GM20000 (cell line): ENCODE measurements around the gene ESD.
A peak's percentile ranks its signal among the peaks of the same experiment; 100 is the strongest.

Source experiments
- DNase-seq: peaks from one replicate; pipeline ENCODE4 v3.0.0; 2012; ENCODE audit warnings: low spot score
- TF ChIP-seq, protein P1 (sequence below): IDR thresholded peaks from 2 replicates; pipeline ENCODE4 v1.5.1; 2012; ENCODE audit warnings: mild to moderate bottlenecking, control low read depth; ENCODE audit errors: extremely low read depth, missing control alignments

The ESD gene

DNA sequence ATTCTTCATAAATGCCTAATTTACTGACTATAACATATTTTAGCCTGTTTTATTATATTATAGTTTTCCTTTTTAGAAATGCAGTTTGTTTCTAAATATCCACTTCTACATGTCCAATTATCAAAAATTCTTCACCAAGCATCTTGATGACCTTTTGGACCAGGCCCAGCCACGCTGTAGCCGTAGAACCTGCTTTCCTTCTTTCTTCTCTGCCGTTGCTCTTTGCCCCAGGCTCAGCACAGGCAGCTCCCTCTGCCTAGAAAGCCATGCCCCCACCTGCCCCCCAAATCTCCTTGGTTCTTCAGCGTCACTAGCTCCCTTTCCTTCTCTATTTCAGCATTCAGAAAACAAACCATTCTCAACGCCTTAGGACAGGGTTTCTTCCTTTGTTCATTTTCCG, 65.4 kb downstream of the ESD start:
- TF ChIP-seq, protein P1, sequence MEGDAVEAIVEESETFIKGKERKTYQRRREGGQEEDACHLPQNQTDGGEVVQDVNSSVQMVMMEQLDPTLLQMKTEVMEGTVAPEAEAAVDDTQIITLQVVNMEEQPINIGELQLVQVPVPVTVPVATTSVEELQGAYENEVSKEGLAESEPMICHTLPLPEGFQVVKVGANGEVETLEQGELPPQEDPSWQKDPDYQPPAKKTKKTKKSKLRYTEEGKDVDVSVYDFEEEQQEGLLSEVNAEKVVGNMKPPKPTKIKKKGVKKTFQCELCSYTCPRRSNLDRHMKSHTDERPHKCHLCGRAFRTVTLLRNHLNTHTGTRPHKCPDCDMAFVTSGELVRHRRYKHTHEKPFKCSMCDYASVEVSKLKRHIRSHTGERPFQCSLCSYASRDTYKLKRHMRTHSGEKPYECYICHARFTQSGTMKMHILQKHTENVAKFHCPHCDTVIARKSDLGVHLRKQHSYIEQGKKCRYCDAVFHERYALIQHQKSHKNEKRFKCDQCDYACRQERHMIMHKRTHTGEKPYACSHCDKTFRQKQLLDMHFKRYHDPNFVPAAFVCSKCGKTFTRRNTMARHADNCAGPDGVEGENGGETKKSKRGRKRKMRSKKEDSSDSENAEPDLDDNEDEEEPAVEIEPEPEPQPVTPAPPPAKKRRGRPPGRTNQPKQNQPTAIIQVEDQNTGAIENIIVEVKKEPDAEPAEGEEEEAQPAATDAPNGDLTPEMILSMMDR, result no peak
- DNase-seq, result no peak

DNA sequence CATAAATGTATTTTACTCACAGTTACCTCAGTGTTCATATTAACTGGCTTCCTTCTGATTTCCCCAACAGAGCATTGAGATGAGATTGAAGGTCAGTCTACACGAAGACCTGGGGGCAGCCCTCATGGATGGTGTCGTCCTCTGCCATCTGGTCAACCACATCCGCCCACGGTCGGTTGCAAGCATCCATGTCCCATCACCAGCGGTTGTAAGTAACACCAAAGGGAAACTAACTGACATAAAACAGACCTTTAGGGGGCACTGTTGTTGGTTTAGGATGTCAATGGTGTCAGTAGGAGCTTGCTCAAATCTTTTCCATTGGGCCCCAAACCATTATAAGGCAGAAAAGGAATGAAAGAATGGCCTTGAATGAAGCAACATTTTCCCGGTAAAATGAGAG, 68.2 kb downstream of the ESD start:
- TF ChIP-seq, protein P1, result no peak
- DNase-seq, result peak; percentile 12

- TF ChIP-seq, protein P1, result no peak
Observed at GRCh38 chr13:46726347-46726746, 70.6 kb downstream of the ESD start.

More at GRCh38 chr13:46726347-46726746, 70.6 kb downstream of the ESD start:
- DNase-seq, result no peak
